Kidney (tissue), 14 donors: ENCODE data around the gene FTH1. TPM values are rescaled to one million over a fixed set of nuclear protein-coding genes. Genes with fewer than 3 reads are reported as not detected.
A peak's percentile ranks its signal among the peaks of the same experiment; 100 is the strongest.

Source experiments
- DNase-seq, 5 donors: peaks; one replicate each; pipeline ENCODE4 v3.0.0-alpha.2; 2013 to 2020
- FAIRE-seq: peaks from 2 replicates; lab custom pipeline; 2012; peaks lifted over from hg19 to GRCh38; lab: Jason Lieb, UNC
- H3K27ac ChIP-seq, 2 donors: one replicate each; pipeline ENCODE4 v1.7.0; 2013; ENCODE audit warnings: low read depth in 2 of 2, low read length in 2 of 2, inconsistent platforms in 1 of 2
- H3K27me3 ChIP-seq: one replicate; pipeline ENCODE4 v1.7.1; 2013; ENCODE audit warnings: low read length, inconsistent platforms; ENCODE audit not compliant: control insufficient read depth, insufficient read depth
- H3K36me3 ChIP-seq, 3 donors: one replicate each; pipeline versions ENCODE4 v1.7.0 to v1.7.1; 2013; ENCODE audit warnings: low read length in 3 of 3, control low read depth in 1 of 3, inconsistent platforms in 1 of 3; ENCODE audit not compliant: insufficient read depth in 3 of 3, control insufficient read depth in 2 of 3
- H3K4me1 ChIP-seq, 3 donors: one replicate each; pipeline versions ENCODE4 v1.7.0 to v1.7.1; 2013; ENCODE audit warnings: low read length in 3 of 3, inconsistent platforms in 1 of 3, low read depth in 1 of 3; ENCODE audit not compliant: control insufficient read depth in 2 of 3, insufficient read depth in 2 of 3
- H3K4me3 ChIP-seq, 3 donors: one replicate each; pipeline versions ENCODE4 v1.7.0 to v1.8.1; 2013; ENCODE audit warnings: low read length in 3 of 3, control low read depth in 1 of 3, inconsistent platforms in 1 of 3
- H3K9ac ChIP-seq, 3 donors: one replicate each; pipeline versions ENCODE4 v1.7.0 to v1.7.1; 2013; ENCODE audit warnings: low read length in 3 of 3, control low read depth in 1 of 3, inconsistent platforms in 1 of 3
- H3K9me3 ChIP-seq, 3 donors: one replicate each; pipeline versions ENCODE4 v1.7.0 to v1.7.1; 2013; ENCODE audit warnings: low read length in 3 of 3, control low read depth in 1 of 3, inconsistent platforms in 1 of 3; ENCODE audit not compliant: control insufficient read depth in 2 of 3, insufficient read depth in 1 of 3
- CTCF ChIP-seq: IDR thresholded peaks from 3 replicates; pipeline ENCODE4 v1.5.1; 2012; ENCODE audit warnings: mild to moderate bottlenecking, moderate library complexity, borderline replicate concordance; ENCODE audit not compliant: insufficient read depth; ENCODE audit errors: extremely low read depth
- intact Hi-C: fragments of 100-400 bp; cut with DNase I; formaldehyde crosslinking; loops from one replicate; pipeline ENCODE4 v1.11.1; 2022
- polyA plus RNA-seq: library from polyadenylated mRNA; stranded (reverse); fragments of 350-450 nt; fragmentation: Illumina TruSeq; extraction: RNeasy Lipid Tissue Mini Kit (QIAGEN cat#74804); gene quantifications from one replicate; pipeline ENCODE4 v1.2.3, GENCODE V29; 2014; ENCODE audit warnings: low read depth, low replicate concordance; ENCODE audit not compliant: insufficient read depth
- total RNA-seq: library from RNA; stranded (reverse); fragmentation: NEBNext Ultra II Directional; extraction: Animal tissue kit (Norgen Biotek cat#: 25700); gene quantifications from one replicate; pipeline ENCODE4 v1.2.1, GENCODE V29; 2021
- donor health status: control.
- donor health status: control.
- donor health status: control.
- donor health status: control.
- donor health status: control.
- donor health status: DM: yes; HTN: yes; CAD: no.
- donor health status: Normal renal cell carcinoma (clear cell type).

The FTH1 gene
- total and polyA plus RNA-seq, 2 donors from 2014 or later: 3,221 to 7,914 TPM

DNA sequence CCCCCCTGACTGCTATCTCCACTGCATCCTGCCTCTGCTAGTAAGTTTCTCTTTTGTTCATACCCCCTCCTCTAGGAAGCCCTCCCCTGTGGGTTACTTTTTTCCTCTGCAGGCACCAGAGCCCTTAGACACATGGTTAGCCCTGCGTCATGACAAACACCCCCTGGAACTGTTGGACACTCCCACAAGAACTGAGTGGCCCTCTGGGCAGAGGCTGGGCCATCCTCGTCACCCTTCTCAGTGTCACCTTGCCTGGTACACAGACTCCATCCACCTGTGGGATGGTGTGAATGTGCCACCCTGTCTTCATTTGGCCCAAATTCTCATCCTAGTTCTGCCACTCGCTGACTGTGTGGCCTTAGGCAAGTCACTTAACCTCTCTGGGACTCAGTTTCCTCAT, 46.0 kb downstream of the FTH1 start:
- intact Hi-C loops: no loop called here
- no peak for TF ChIP-seq CTCF
- no peaks in the 10 kb centered on the region for H3K9me3 ChIP-seq
- H3K9ac ChIP-seq: no peak overlapping the region
- no peaks in the 10 kb centered on the region for H3K36me3 ChIP-seq
- H3K4me1 ChIP-seq: peaks cover 6 to 27% (median 20%) of the 10 kb centered on the region in 3 donors
- FAIRE-seq: no peak
- H3K4me3 ChIP-seq: no peak overlapping the region
- DNase-seq: no peak
- no peak overlapping the region for H3K27ac ChIP-seq
- H3K27me3 ChIP-seq: no peaks in the 10 kb centered on the region

GRCh38 chr11:61919705-61920631, 47.5 kb downstream of the FTH1 start:
- FAIRE-seq (no peak), DNase-seq (peak in 4 of 5 donors; percentile 16 to 70 (median 51))
- H3K27ac ChIP-seq: no peak overlapping the region
- peak overlapping the region in 1 of 3 donors; percentile 15 for H3K9ac ChIP-seq
- intact Hi-C loops: no loop called here
- no peaks in the 10 kb centered on the region for H3K9me3 ChIP-seq
- no peak for TF ChIP-seq CTCF
- peak overlapping the region; percentile 6 to 55 (median 53) for H3K4me3 ChIP-seq
- H3K27me3 ChIP-seq: no peaks in the 10 kb centered on the region
- H3K4me1 ChIP-seq: peaks cover 6 to 30% (median 20%) of the 10 kb centered on the region in 3 donors
- H3K36me3 ChIP-seq: no peaks in the 10 kb centered on the region

DNA sequence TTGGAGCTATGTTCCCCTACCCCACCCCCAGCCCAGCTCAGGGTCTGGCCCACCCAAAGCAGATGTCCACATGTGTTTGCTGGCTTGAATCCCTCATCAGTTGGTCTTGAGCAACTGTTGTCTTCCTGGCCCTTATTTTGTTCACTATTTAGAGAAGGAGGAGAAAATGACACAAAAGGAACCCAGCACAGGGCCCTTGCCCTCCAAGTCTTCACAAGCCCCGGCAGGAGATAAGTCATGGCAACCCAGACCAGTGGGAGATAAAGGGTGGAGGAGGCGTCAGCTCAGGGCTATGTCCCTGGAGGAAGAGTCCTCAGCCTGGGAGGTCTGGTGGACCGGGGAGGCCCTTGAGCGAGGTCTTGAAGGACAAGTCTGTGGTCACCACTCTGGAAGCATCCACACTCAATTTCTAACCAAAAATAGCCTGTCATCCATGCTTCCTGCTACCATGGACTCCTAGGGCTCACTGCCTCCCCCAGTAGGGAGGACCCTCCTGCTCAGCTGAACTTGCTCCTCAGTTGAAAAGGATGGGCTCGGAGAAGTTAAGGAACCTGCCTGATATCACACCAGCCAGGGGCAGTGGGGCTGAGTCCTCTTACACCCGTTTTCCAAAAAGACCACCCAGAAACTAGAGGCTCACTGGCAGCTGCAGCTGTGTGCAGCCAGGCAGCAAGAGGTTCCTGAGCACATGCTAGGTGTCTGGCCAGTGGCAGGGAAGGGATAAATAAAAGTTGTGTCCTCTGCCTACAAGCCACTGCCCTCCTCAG, 48.3 kb downstream of the FTH1 start:
- H3K4me1 ChIP-seq: peaks cover 6 to 29% (median 20%) of the 10 kb centered on the region in 3 donors
- TF ChIP-seq CTCF: no peak
- H3K36me3 ChIP-seq: no peaks in the 10 kb centered on the region
- no peak overlapping the region for H3K9ac ChIP-seq
- intact Hi-C loops: no loop called here
- H3K4me3 ChIP-seq: peak overlapping the region in 2 of 3 donors; percentile 53 to 55
- no peaks in the 10 kb centered on the region for H3K9me3 ChIP-seq
- no peaks in the 10 kb centered on the region for H3K27me3 ChIP-seq
- peak in 1 of 5 donors; percentile 85 for DNase-seq
- FAIRE-seq: no peak
- H3K27ac ChIP-seq: peak overlapping the region in 1 of 2 donors; percentile 28
